GM10266 (cell line): ENCODE results near the gene NIT2.
"Not testable (repeated sequence)": the region's sequence is repeated elsewhere in the genome, so short reads cannot be mapped to it uniquely, and the experiment has no call there.

ENCODE experiments used
- DNase-seq: peaks from one replicate; pipeline ENCODE4 v3.0.0; 2012; ENCODE audit errors: extremely low spot score
- TF ChIP-seq, protein P1 (sequence below): IDR thresholded peaks from 2 replicates; pipeline ENCODE4 v1.5.1; 2012; ENCODE audit warnings: mild to moderate bottlenecking, low read depth; ENCODE audit not compliant: control insufficient read depth, insufficient read depth; ENCODE audit errors: missing control alignments

NIT2 gene

GRCh38 chr3:100329800-100330489 lies 4.6 kb upstream of the NIT2 start:
- DNase-seq, result no peak
- TF ChIP-seq, protein P1, sequence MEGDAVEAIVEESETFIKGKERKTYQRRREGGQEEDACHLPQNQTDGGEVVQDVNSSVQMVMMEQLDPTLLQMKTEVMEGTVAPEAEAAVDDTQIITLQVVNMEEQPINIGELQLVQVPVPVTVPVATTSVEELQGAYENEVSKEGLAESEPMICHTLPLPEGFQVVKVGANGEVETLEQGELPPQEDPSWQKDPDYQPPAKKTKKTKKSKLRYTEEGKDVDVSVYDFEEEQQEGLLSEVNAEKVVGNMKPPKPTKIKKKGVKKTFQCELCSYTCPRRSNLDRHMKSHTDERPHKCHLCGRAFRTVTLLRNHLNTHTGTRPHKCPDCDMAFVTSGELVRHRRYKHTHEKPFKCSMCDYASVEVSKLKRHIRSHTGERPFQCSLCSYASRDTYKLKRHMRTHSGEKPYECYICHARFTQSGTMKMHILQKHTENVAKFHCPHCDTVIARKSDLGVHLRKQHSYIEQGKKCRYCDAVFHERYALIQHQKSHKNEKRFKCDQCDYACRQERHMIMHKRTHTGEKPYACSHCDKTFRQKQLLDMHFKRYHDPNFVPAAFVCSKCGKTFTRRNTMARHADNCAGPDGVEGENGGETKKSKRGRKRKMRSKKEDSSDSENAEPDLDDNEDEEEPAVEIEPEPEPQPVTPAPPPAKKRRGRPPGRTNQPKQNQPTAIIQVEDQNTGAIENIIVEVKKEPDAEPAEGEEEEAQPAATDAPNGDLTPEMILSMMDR, result no peak

DNA sequence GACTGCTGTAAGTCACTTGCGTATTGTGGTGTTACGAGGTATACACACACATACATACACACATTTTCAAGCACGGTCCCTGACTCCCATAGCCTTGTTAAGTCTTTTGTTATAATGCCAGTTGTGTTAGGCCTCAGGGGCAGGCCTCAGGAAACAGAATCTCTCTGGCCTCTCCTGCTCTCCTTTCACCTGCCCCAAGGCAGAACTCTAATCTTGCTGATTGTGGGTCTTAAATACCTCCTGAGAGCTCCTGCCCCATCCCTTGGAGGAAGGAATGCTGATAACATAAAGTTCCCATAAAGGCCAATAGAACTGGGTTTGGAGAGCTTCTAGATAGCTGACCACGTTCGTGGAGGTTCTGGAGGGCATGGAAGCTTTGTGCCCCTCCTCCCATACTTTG lies 3.9 kb upstream of the NIT2 start:
- TF ChIP-seq, protein P1, result no peak
- DNase-seq, result no peak

DNA sequence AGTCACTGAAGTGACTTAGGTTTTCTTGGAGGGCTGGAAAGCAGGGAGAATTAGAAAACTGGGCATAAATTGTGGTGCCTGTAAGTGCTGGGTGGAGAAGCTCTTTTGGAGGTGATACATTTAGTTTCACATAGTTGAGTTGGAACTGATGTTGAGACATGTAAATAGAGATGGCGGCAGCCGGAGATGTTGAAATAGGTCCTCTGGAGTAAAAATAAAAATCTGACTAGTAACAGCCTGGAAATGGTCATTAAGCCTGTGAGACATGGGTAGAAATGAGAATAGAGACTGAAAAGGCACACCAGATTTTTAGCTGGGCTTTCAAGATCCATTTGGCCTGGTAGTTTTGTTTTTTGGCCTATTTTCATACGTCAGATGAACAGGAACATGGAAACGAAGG lies 2.9 kb upstream of the NIT2 start:
- no peak for DNase-seq
- TF ChIP-seq, protein P1, result no peak

DNA sequence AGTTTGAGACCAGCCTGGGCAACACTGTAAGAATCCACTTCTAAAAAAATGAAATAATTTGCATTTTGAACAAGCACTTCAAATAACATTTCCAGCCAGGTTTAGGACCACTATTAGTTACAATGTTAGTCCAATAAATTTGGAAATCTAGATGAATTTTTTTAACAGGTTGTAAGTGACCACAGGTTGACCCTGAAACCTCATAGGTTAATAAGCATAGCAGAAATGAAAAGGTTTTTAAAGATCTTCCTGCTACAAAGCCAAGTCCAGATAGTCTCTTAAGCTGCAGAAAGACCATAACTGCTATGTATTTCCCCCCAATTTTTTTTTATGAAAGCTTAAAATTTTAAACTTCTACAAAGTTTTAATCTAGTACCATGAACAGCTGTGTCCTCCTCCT lies 1.5 kb upstream of the NIT2 start:
- TF ChIP-seq, protein P1, result no peak
- DNase-seq, result no peak

DNA sequence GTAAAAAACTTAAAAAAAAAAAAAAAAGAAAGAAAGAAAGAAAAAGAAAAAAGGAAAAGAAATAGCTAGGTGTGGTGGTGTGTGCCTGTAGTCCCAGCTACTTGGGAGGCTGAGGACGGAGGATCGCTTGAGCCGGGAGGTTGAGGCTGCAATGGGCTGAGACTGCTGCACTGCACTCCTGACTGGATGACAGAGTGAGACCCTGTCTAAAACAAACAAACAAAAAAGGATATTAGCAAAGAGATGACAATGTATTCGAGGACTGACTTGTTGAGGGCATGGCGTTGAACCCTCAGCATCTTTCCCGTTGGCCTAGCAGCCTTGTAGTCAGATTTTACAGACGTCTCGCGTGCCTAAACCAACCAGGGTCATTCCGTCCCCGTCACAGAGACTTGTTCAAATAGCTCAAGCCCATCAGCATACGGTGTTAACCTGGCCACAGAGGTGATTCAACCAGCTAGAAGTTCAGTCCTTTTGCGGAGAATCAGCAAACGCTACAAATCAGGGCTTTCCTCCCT lies 528 bp upstream of the NIT2 start:
- DNase-seq, result no peak
- TF ChIP-seq, protein P1, result no peak

DNA sequence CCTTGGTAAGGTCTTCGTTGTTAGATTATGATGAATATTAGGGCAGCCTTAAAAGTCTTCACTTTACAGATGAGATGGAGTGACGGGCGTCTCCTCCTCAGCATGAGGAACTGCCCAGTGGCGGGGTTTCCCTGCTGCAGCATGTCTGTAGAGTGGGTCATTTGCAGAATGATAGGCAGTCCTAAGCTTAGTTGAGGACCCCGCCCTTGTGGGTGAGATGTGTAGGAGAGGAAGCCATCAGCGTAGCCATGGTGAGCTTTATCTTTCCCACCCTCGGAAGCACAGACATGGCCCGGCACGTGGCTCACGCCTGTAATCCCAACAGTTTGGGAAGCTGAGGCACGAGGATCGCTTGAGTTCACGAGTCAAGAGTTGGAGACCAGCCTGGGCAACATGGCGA lies 877 bp downstream of the NIT2 start:
- DNase-seq, result peak; percentile 82
- TF ChIP-seq, protein P1, result no peak

- DNase-seq, result not testable (repeated sequence)
Observed at GRCh38 chr3:100336229-100336628, 1.7 kb downstream of the NIT2 start.

DNA sequence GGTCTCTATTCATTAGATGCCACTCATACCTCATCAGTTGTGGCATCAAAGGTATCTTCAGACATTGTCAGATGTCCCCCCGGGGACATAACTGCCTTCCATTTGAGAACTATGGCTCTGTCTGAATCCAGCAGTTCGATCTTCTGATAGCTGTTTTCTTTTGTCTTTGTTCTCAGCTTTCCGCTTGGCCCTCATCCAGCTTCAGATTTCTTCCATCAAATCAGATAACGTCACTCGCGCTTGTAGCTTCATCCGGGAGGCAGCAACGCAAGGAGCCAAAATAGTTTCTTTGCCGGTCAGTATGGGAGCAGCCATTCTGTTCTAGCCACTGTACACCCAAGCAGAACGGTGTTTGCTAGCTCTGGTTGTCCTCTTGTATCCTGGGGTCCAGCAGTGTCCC lies 4.4 kb downstream of the NIT2 start:
- TF ChIP-seq, protein P1, result no peak

More for the DNA sequence above, 4.4 kb downstream of the NIT2 start:
- no peak for DNase-seq
